Lung microvascular endothelial cell (primary cell): Measurements from ENCODE around the gene MAP6. TPM values are rescaled to one million over a fixed set of nuclear protein-coding genes. Genes with fewer than 3 reads are reported as not detected.
"Not testable (repeated sequence)": the region's sequence is repeated elsewhere in the genome, so short reads cannot be mapped to it uniquely, and the experiment has no call there.

Experiments
- DNase-seq, 2 donors: peaks; one replicate each; pipeline versions ENCODE4 v3.0.0 to v3.0.0-alpha.2; 2010; ENCODE audit warnings: low read depth in 2 of 2
- total RNA-seq: library from RNA; depleted of rRNA; stranded (reverse); fragments of >200 nt; gene quantifications from 2 replicates; pipeline ENCODE4 v1.2.1, GENCODE V29; 2014

Gene MAP6
- total RNA-seq, 1 donor from 2014 or later: 0.20 TPM

DNA sequence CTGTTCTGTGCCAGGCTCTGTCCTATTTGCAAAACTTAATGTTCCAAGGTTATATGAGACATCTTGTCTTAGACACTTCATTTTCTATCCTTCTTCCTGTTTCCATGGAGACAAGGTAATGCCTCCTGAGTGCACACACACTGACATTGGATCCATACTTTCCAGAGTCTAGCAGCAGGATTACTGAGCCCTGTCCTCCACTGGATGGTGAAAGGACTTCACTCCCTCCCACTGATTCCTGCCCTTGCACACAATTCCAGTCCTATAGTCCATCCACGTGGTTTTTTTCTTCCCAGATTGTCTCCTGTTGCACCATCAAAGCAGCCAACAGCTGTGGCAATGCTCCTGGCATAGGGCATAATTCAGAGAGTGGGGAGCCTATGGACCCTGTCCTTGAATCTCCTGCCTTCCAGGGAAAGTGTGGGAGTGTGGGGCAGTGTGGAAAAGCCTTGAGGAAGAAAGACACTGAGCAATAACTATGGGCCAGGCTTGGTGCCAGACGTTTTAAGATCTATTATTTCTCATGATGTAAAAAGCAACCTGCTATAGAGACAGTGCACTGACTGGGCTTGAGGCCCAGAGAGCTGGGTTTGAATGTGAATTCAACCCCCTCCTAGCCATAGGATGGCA is 75.4 kb downstream of the MAP6 start:
- DNase-seq: no peak

DNA sequence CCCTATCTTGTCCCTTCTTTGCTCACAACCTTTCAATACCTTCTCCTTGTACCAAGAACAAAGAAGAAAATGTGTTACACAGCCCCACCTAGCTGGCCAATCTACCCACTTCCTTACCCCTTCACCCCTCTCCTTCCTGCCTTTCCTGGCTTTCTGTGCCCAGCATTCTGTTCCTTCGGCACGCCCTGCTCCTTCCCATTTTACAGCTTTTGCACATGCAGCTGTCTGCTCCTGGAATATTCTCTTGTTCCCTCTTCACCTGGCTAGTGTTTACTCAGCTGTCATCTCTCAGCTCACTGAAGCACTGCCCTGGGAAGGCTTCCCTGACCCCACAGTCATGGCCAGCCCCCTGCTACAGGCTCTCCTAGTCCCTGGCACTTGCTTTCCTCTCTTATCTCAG is 76.1 kb downstream of the MAP6 start:
- DNase-seq: no peak

DNA sequence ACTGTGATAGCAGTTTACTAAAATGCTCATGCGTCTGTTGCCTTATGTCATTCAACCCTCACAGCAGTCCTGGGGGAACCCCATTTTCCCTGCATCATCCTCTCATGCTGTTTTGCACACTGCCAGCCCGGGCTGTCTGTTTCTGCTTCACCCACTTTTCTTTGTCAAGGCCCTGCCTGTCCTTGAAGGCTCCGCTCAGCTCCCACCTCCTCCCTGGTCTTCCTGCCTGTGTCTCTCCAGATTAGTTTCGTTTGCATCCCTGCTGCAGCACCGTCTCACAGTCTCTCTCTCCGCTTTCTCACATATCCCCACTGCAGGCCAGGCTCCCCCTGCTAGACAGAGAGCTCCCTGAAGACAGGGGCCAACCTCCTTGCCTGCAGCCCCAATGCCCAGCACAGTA is 76.9 kb downstream of the MAP6 start:
- DNase-seq: no peak

DNA sequence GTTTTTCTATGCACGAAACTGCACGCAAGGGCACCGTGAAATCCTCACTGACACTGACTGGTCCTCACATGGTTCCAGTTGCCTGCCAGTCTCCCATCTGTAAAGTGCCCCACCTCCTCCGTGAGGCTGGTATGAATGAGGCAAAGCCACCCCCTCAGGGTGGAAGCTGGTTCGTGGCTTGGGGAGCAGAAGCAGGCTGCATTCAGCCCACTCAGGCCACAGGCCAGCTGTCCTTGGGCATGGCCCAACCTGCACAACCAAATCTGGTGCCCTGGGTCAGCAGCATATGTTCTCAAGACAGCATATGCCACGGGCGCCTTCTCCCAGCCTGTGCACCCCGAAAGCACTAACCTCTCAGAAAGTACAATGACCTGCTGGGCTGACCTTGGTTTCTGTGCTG is 77.5 kb downstream of the MAP6 start:
- no peak for DNase-seq

DNA sequence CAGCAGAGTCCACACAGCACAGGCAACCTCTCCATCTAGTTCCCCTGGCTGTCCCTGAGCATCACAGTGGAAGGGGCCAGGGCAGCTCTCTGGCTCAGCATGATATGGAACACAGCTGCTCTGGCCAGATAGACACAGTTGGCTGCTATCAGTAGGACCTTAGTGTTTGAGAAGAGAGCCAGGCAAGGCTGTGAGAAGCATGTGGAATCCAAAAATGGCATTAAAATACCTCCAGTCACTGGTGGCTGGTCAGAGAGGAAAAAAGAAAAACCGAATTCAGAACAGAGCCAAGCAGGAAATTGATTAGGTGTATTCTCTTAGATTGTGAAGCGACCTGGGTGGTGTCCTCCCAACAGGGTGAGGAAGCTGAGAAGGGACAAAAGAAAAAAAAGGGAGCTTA is 78.9 kb downstream of the MAP6 start:
- no peak for DNase-seq

DNA sequence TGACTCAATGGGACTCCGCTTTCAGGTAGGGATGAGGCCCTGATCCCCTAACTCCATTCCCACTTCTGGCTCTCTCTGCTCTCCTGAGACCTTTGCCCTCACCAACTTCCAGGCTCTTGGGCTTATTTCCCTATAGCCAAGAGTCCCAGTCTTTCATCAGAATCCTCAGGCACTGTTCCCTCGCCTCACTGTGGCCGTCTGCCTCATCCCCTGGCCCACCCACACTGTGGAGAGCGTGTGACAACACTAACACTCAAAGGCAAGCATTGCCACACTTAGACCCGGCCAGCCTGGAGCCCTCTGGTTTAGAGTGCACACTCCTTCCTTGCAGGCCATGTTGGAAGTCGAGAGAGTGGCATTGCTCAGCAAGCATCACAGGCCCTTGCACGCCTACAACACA is 79.8 kb downstream of the MAP6 start:
- no peak for DNase-seq

DNA sequence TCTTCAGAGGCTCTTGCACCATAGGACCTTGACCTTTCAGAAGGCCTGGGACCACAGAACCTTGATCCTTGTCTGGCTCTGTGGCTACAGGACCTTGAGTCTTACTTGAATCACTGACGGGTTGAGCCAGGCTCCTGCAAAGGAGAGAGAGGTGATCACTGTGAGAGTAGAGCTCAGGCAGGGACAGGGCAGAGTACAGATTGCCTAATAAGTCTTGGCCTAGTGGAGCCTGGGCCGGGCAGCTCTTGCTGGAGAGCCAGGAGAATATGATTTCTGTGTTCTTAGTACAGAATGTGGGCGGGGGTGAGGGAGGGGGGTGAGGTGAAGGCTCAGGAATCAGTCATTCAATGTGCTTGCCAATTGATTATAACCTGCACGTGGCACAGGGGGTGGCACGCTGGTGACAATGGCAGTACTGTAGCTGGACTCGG is 80.8 kb downstream of the MAP6 start:
- no peak for DNase-seq

DNA sequence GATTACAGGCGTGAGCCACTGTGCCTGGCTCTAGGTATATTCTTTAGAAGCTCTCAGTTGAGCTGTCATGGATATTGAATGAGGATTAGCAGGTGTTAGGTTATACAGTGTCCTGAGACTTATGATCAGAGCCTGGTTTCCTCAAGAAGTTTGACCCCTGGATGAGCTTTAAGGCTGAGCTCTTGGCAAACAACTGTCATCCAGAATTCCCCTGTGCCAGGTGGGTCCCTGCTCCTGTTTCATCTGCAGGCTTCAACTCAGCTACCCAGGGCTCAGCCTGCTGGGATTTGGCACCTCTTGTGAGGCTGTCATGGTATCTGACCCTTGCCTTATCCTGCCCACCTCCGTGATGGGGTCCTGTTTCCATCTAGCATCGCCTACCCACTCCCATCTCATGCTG is 82.4 kb downstream of the MAP6 start:
- no peak for DNase-seq

DNA sequence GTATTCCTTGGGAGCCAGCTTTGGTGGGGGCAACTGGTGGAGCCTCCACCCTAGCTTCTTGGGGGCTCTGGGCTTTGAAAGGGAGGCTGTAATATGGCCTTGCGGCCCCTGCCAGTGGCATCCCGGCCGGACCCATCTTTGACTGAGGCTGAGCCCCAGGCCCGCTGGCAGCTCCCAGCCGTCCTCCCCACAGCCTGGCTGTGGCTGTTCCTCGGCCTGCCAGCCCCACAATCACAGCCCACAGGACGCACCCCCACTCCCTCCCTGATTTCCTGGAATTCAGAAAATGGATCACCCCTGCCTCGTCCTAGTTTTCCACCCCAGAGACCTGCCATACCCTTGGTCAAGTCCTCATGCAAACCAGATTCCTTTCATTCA is 83.6 kb downstream of the MAP6 start:
- DNase-seq: no peak

DNA sequence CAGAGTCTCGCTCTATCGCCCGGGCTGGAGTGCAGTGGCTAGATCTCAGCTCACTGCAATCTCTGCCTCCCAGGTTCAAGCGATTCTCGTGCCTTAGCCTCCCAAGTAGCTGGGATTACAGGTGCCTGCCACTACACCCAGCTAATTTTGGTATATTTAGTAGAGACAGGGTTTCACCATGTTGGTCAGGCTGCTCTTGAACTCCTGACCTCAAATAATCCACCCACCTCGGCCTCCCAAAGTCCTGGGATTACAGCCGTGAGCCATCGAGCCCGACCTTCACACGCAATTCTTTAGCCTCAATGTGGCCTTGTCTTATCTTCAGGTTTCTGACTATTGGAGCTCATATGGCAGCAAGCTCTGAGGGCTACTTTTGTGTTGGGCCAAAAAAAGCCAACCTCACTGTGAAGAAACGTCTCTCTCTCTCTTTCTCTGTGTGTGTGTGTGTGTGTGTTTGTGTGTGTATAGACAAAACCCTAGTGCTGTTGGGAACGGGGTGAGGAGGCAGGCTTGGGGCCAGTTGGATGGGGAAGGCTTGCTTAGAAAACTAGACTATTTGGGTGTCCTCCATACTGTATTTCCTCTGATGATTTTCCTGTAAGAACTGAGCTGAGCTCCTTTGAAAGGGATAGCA is 84.1 kb downstream of the MAP6 start:
- not testable (repeated sequence) for DNase-seq

DNA sequence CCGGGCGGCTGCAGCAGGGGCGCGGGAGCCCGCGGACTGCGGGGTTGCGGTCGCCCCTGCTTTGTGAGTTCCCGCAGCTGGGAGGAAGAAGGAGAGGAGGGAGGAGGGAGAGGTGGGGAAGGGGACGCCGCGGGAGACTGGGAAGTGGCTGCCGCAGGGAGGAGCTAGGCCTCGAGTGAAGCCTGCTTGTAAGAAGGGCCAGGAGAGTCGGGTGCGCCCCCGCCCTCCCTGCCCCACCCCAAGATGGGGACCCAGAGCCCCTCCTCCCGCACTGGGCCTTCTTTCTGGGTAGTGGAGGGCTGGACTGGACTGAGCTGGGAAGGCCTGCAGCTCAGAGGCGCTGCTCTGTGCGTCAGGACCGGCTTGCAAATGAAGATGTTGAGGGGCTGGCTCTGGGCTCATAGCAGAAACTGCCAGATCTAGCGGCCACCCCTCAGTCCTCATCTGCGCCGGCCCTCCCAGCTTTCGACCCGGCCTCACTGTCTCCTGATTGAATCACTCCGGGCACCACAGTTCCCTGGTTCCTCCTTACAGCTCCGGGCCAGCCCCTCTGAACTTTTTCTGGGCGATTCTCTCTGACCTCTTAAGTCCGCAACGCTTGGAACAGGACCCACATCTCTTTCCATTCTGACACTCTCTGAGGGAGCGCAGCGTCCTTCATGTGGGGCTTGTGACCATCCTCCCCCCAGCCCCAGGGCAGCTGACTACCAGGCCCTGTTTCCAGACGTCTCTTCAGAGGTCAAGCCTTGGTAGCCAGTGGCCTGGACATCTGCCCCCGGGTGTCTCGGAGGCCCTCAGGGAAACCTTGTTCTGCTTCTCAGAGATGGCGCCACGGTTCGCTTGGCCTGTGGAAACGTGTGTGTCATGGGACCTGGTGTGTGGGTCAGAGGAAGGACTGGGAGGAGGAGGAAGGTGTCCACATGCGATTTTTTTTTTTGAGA is 84.8 kb downstream of the MAP6 start:
- DNase-seq: peak; percentile 56 to 61

DNA sequence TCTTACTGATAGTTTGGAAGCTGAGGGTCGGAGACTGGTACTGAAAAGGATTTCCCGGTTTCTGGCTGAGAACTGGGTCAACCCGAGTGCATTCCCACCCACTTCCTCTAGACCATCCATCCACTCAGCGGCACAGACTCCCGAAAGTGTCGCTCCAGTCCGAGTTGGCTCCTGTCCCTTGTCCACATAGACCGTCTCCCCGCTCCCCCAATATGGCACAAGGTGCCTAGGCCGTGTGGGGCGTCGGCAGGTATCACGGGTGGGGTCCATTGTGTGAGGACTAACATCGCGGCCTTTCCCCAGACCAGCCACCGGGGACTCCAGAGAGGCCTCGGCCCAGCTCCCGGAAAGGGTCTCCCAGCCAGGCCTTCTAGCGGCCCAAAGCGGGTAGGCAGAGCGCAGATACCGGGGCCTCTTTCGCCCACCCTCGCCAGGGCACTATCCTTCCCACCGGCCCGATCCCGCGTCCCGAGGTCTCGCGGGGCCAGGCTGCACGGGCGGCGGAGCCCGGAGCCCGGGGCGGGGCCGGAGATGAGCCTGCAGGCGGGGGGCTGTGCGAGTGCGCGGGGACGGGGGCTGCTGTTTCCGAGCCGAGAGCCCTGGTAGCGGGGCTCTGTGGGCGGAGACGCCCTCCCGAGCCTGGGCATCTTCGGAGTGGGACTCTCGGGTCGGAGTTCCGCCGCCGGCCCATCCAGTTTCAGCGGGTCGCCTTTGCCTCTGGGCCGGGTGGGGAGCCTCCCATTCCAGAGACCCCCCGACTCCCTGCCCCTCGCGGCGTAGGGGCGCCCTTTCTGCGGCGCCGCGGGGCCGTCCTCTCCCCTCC is 85.7 kb downstream of the MAP6 start:
- DNase-seq: peak; percentile 73 to 93

DNA sequence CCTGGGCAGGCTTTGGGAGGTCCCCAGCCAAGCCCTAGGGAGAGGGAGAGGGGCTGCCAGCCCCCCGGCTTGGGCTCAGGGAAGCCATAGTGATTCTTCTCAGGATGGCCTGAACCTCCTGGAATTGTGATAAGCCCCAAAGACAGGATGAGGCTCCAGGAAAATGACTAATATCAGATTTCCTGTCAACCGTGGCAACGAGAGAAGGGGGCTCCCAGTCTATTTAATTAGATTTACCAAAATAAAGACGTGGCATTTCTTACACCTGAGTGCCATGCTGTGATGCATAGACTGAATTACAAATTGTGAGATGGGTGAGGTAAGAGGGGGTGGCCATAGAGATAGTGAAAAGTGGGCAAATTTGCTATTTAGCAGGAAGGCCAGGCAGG is 86.3 kb downstream of the MAP6 start:
- DNase-seq: peak; percentile 82 to 90

DNA sequence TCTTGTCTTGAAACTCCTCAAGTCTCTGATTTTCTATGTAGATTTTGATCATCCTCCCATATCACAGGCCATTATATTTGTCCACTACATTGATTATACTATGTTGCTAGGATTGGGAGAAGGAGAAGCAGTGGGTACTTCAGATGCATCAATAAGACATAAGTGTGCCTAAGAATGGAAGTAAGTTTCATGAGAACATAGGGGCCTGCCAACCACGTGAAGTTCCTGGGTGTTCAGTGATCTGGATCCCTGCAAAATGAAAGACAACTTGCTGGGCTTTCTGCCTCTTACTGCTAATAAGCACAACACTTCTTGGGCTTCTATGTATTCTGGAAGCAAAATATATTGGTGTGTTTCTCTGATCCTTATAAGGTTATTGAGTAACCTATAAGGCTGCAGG is 89.0 kb downstream of the MAP6 start:
- no peak for DNase-seq

DNA sequence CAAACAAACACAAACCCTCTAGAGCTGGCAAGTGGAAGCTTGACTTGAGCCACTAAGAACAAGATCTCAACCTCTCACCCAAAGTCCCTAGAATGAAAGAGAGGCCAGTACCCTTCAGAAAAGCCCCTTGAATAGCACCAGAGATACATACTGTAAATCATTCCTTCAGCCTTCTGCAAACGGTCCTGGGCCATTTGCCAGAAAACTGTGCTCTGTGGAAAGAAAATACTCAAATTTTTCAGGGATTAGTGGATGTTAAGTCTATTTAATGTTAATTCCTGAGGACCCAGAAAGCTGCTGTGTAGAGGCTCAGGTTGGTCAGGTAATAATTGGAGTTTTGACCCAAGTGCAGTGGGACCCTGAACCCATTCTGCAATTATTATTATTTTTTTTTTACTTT is 89.9 kb downstream of the MAP6 start:
- peak in 1 of 2 donors; percentile 53 for DNase-seq

DNA sequence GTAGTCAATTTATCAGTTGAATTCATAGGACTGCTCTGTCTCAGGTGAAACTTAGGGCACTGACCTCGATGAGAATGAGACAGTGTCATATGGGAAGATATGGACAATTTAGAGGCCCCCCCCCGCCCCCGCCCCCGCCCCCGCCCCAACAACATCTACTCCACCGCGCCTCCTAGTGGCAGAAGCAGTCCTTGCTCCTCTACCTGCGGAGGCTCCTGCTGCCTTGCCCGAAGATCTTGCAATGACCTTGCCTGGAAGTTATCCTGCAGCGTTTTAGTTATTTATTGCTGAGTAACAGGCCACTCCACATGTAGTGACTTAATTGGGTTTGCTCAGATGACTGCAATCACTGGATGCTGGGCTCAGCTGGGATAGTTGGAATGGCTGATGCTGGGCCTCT is 91.6 kb downstream of the MAP6 start:
- DNase-seq: peak in 1 of 2 donors; percentile 51

DNA sequence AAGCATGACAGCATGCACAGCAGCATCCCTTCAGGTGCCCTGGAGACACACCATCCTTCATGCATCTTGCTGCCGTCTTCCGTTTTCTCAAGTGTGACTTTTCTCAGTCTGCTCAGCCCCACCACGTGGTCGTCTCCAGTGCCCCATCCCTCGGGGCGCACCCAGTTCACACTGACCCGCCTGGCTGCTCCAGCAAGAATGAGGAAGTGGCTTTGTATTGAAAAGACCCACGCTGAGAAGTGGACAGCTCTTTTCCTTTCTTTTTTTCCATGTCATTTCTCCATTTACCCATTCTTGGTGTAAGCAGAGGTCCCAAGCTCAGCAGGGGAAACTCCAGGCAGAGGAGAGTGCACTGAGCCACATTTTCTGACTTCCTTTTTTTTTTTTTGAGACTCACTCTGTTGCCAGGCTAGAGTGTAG is 92.3 kb downstream of the MAP6 start:
- DNase-seq: no peak

DNA sequence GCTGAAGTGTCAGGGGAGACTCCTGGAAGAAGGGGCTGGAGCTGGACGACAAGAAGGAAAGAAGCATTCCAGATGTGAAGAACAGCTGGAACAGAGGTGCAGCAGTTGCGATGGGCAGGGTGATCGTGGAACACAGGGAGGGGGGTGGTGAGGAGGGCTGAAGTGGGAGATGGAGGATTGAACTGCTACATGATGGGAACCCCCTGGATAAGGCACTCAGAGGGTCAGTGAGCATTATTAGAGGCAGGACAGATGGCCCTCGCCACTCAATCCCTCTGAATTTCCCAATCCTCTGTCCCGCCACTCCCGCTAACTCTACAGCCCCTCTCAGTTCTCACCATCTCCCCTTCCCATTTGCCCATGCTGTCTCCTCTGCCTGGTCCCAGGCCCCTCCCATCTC is 92.8 kb downstream of the MAP6 start:
- no peak for DNase-seq

DNA sequence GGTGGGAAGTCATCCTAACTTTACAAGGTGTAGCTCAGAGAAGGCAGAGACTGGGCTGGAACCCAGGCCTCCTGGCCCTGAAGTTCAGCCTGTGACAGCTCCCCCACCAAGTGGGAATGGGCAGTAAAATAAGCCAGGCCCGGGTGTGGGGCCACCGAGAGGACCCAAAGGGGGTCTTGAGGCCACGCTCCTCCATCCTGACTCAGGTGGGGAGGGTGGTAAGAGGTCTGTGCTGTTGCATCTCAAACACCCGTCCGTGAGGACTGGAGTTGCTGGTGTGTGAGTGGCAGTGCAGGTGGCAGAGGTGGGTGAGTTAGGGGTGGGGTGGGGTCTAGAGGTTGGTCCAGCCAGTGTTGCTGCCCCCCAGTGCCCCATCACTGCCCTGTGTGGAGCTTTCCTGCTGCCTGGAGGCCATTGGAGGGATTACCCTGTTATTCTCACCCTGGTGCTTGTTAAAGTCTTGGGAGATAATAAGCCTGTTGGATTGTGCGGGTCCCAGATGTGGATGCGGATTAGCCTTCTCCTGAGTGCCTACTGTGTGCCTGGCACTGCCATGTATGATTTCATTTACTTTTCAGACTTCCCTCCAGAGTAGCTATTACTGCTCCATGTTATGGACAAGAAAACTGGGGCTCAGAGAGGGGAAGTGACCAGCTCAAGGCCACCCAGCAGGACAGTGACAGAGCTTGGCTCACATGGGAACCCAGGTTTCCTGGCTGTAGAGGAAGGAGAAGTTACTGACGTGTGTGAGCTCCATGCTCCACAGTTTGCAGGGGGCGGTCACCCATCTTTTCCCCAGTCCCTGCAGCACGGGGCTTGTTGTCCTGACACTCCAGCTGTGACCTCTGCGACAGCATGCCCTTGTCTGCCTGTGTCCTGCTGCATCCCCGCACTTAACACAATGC is 93.9 kb downstream of the MAP6 start:
- no peak for DNase-seq

DNA sequence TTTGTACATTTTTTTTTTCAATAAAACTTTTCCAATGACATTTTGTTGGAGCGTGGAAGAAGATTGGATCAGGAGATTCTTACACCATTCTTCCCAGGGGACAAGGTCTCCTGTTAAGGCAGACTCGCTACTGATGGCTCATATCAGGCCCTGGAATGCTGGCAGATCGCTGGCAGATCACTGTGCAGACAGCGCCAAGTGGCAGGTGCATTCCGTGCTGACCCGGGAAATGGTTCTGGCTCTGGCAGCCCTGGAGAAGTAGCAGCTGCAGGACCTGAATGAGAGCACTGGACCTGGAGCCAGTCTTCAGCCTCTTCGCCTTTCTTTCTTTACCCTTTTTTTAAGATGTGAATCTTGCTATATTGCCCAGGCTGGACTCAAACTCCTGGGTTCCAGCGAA is 96.1 kb downstream of the MAP6 start:
- DNase-seq: no peak

DNA sequence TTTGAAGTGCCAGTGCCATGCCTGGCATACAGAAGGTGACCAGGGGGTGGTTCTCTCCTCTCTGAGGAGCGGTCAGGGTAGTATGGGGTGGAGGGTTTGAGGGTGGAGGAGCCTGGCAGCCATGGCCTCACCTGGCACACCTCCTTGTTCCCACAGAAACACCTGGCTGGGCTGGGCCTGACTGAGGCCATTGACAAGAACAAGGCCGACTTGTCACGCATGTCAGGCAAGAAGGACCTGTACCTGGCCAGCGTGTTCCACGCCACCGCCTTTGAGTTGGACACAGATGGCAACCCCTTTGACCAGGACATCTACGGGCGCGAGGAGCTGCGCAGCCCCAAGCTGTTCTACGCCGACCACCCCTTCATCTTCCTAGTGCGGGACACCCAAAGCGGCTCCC is 97.2 kb downstream of the MAP6 start:
- no peak for DNase-seq
